ENCODE results near the gene TCERG1L.

GRCh38 chr10:131107970-131108369 is 203.6 kb downstream of the TCERG1L start:
- TF ChIP-seq, protein P1, sequence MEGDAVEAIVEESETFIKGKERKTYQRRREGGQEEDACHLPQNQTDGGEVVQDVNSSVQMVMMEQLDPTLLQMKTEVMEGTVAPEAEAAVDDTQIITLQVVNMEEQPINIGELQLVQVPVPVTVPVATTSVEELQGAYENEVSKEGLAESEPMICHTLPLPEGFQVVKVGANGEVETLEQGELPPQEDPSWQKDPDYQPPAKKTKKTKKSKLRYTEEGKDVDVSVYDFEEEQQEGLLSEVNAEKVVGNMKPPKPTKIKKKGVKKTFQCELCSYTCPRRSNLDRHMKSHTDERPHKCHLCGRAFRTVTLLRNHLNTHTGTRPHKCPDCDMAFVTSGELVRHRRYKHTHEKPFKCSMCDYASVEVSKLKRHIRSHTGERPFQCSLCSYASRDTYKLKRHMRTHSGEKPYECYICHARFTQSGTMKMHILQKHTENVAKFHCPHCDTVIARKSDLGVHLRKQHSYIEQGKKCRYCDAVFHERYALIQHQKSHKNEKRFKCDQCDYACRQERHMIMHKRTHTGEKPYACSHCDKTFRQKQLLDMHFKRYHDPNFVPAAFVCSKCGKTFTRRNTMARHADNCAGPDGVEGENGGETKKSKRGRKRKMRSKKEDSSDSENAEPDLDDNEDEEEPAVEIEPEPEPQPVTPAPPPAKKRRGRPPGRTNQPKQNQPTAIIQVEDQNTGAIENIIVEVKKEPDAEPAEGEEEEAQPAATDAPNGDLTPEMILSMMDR (IDR thresholded peaks at IDR 0.05; ENCODE audit: poor library complexity, severe bottlenecking): no peak
- no peak for TF ChIP-seq EP300 (conservative IDR thresholded peaks at IDR 0.05; ENCODE audit: poor library complexity, severe bottlenecking)
- no peak for TF ChIP-seq EZH2 (IDR thresholded peaks at IDR 0.05; ENCODE audit: borderline replicate concordance, insufficient read depth, low read length, poor library complexity, severe bottlenecking)
- TF ChIP-seq TAF1 (IDR thresholded peaks at IDR 0.05; ENCODE audit: low read depth): no peak
- TF ChIP-seq POLR2AphosphoS5 (IDR thresholded peaks at IDR 0.05): no peak
- no peak for TF ChIP-seq RAD21 (conservative IDR thresholded peaks at IDR 0.05)
